Forelimb muscle (tissue), 1 donor: Measurements from ENCODE around the gene ADD3. TPM values are rescaled to one million over a fixed set of nuclear protein-coding genes. Genes with fewer than 3 reads are reported as not detected.
"Not testable (repeated sequence)": the region's sequence is repeated elsewhere in the genome, so short reads cannot be mapped to it uniquely, and the experiment has no call there.

ENCODE experiments used
- DNase-seq: peaks from one replicate; pipeline ENCODE4 v3.0.0-alpha.2; 2013; ENCODE audit warnings: low read depth
- polyA plus RNA-seq: library from polyadenylated mRNA; unstranded; fragments of 120-200 nt; gene quantifications from one replicate; pipeline ENCODE4 v1.2.1, GENCODE V29; 2013; ENCODE audit not compliant: insufficient read length

The ADD3 gene
- polyA plus RNA-seq, 1 donor = 88.6 TPM

DNA sequence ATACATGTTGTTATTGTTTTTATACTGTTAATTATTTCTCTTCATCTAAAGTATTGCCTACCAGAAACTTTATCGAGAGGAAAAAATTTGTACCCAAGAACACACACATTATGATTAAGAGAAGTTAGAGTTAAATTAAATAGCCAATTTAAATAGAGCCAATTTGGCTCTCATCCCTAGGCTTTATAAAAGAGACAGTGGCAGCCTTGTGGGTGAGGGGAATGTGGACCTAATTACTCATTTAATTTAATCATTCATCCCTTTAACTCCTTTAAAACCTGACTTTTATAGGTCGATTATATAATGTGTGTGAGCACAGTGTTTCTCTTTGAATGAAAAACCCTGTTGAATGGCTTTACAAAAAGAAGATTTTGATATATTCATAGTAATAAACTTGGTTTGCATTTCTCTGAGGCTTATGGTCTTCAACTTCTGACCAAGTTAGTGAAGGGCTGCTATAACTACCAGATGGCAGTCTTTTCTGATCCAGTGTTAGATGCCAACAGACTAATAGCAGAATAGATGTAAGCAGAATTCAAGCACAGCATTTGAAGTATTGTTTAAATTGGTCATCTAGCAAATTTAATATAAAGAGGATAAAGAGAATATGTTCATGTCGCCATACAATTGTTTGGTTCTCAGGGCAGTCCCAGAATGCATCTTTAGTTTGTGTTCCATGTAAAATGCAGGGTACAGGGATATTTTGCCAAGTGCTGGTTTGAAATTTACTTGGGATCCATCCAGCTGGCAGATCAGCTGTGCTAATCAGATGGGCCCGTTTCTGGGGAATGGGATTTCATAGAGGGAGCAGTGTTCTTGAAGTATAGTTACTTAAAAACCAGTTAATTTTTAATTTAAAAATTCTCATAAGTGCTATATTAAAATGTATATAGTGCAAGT lies 25.3 kb downstream of the ADD3 start:
- DNase-seq = no peak

DNA sequence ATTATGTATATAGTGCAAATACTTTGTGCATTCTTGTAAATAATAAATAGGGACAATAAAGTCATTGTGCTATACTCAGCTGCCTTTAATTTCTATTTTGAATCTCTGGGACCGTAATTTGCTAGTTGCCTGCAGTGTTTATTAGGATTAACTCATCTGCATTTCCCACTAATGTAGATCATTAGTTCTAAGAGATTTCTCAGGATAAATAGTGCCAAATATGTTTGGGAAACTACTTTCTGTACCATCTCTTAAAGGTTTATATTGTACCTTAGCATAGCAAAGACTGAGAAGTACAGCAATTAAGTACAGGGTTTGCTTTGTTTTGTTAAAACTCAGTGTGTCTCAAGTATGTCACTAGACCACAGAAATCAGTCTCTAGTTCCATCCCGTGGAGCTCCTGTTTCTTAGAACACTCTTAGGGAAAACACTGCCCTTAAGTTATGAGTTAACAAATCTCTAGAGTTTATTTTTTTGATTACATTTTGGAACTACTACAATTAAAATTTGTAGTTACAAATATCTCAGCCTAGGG lies 26.0 kb downstream of the ADD3 start:
- DNase-seq = no peak

DNA sequence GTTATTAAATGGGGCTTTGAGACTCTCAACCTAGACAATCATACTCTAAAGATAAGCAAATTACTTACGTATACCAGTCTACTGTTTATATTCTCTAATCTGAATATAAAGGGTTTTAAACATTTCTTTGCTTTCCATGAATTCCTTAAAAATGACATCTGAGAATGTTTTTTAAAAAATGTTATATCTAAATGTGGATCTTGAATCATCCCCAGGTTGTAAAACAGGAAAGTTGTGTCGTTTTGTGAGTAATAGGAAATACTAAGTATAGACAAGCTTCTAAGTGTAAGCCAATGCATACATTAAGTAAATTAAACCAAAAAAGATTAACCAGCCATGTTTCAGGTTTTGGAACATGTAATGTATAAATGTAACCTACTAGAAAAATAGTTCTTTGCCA lies 26.8 kb downstream of the ADD3 start:
- no peak for DNase-seq

DNA sequence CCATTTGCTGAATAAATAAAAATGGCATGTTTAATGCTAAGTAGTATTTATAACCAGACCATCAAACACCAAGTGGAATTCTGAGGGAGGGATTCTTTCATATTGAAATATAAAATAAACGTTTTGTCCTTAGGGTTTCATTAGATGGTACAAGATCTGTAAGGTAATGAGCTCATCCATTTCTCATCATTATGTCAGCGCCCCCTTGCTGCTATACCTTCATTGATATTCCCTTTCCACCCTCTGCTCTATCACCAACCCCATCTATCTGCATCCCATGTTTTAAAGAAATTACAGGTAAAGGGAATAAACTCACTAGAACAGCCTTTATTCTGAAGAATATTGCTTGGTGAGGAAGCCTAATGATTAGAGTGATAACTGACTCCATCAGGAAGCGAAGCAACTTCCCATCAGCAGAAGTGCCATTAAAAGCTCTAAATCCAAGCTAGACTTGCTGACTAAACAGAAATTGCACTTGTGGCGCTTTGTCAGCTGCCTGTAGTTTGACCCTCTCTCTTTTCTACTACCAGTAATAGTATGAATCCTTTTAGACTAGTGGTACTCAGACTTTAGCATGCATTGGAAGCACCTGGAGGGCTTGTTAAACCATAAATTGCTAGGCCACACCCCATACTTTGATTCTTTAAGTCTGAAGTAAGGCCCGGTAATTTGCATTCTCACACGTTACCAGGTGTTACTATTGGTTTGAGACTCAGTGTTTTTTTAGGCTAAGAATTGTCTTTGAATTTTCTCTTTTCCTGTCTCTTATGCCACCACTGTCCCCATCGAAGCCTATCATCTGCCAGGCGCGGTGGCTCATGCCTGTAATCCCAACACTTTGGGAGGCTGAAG lies 27.5 kb downstream of the ADD3 start:
- DNase-seq = no peak

DNA sequence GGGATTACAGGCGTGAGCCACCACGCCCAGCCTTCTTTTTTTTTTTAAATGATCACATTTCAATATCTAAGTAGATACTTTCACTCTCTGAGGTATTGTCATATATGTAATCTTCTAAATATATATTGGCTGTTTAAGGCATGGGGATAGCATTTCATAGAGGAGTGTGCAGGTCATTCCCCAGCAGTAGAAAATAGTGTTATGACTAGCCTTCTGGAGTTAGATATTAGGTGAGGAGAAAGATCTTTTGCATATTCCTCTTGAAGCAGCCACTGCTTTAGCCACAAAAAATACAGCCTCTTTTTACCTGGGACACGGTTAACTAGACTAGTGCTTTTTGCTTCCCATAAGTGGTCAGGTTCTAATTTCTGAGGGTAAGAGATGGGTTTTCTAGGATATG lies 28.9 kb downstream of the ADD3 start:
- no peak for DNase-seq

DNA sequence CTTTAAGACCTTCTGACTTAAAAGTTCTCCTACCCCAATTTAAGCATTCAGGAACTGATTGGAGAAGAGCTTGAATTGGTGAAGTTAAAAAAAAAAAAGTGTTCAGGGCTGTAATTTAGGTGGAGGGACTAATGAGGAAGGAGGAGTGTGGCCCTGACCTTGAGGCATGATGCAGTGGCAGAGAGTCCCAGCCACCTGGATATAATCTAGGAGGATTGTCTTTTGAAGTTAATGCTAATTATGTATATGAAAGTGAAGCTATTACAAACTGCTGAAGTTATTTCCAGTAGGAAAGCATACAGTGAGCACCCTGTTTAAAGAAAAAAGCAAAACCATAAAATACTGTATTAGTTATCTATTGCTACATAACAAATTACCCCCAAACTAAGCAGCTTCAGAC lies 31.5 kb downstream of the ADD3 start:
- no peak for DNase-seq

DNA sequence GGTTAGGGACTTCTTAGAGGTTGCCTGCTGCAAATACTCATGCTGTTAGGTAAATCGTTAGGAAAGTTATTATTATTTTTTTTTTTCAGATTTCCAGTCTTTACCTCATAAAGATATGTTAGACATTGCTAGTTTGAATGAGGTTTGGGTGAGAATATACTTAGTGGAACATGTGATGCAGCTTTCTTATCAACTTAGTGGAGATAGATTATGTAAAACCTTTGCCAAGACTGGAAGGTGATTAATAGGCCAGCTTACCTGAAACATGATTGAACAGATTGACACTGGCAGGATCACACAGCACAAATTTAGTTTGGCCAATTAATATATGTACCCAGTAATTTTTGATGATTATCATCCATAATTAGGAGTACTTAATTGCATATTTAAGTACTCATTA lies 32.3 kb downstream of the ADD3 start:
- no peak for DNase-seq

DNA sequence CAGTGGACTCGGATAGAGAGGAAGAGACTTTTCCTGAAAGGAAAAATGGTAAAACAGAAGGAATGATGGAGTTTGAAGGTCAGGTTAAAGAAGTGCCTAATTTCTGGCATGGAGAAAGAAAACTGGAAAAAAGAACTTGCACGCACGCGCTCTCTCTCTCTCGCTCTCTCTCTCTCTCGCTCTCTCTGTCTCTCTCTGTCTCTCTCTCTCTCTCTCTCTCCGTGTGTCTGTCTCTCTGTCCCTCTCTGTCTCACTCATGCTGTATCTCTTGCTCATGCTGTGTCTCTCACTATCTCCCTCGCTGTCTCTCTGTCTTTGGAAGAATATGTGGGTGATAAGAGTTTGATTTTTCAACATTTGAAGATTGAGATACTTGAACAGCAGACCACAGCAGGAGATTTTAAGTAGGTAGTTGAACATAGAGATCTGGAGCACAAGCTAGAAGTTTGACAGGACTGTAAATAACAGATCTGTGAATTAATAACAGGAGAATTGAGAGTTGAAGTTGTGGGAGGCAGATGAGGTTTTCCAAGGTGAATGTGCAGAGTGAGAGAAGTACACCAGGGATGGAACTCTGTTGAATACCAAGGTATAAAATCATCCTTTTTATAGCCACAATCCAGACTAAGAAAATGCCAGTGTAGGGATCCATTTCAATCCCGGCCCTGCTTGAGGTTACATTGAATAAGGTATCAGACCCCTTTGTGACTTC lies 33.1 kb downstream of the ADD3 start:
- no peak for DNase-seq

DNA sequence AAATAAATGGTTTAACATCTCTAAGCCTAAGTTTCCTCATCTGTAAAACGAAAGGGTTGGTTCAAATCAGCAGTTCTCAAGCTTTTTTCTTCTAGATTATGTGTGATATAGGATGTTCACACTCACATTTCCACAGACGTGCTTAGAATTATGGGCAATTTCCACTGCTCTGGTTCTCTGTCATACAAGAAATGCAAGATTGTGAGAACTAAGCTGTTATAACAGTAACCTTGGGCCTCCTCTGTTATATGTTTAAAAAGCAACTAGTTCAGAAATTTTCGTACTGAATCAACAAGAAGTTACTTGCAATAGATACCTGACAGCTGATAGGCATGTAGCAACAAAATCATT lies 33.7 kb downstream of the ADD3 start:
- no peak for DNase-seq

DNA sequence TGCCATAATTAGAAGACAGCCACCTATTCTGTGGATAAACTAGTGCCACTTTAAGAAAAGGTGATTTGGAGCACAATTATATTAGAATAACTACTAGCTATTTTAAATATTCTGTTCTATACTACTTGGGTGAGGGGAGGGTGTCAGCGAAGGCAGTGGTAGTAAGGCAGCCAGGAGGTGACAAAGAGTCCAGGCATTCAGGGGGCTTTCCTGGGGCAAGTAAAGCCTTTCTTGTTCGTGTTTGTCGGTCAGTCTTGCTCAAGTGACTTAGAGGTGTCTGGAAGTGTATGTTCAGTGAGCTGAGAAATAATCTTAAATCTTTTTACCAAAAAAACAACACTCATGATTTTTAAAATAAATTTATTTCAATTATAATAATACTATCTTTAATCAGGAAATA lies 34.4 kb downstream of the ADD3 start:
- no peak for DNase-seq

DNA sequence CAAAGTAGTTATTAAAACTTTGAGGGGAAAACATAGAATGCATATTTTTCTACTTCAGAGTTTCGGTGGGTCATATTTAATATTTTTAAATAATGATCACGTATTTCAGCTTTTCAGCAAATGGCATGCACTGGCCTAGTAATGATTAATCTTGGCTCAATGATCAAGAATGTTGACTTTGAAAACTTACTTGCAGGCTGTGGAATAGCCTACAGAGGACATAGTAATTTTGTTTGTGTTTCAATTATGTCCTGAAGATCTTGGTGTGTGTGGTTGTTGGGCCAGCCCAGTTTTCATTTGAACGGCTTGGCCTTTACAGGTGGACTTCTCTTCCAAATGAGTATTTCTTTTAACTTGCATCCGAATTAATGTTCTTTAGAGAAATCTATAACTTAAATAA lies 35.1 kb downstream of the ADD3 start:
- no peak for DNase-seq

DNA sequence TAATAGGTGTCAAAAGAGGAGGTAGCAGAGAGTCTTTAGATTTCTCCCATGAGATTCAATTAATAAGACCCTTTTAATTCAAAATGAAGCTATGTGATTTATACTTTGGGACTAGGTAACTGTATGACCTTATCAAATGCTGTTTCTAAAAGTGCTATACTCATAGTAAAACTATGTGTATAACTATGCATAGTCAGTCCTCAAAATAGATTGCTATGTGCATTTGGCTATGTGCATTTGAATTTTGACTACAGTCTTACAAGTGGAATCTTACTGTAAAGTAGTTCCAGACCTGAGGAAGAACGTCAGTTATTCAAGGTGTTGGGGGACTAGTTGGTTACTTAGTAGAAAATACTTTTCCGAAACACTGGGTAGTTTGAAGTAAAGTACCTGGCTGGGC lies 36.9 kb downstream of the ADD3 start:
- DNase-seq = no peak

DNA sequence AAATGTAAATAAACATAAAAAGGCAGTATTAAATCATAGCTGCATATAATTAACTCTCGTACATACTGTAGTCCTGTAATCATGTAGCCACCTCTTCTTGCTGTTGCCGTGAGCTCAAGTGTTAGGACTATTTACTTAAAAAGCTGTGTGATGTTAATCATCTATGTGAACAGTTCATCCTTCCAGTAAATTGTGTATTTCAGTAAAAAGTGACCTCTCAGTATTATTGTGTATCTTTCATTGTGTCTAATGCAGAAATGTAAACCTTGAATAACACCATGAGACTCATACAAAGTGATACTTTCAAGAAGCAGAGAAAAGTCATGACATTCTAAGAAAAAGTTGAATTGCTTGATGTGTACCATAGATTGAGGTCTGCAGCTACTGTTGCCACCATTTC lies 38.0 kb downstream of the ADD3 start:
- no peak for DNase-seq

DNA sequence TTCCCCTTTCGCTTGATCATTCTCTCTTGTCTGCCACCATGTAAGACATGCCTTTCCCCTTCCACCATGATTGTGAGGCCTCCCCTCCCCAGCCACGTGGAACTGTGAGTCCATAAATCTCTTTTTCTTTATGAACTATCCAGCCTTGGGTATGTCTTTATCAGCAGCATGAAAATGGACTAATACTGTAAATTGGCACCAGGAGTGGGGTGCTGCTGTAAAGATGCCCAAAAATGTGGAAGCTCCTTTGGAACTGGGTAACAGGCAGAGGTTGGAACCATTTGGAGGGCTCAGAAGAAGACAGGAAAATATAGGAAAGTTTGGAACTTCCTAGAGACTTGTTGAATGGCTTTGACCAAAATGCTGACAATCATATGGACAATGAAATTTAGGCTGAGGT lies 40.4 kb downstream of the ADD3 start:
- DNase-seq = not testable (repeated sequence)

DNA sequence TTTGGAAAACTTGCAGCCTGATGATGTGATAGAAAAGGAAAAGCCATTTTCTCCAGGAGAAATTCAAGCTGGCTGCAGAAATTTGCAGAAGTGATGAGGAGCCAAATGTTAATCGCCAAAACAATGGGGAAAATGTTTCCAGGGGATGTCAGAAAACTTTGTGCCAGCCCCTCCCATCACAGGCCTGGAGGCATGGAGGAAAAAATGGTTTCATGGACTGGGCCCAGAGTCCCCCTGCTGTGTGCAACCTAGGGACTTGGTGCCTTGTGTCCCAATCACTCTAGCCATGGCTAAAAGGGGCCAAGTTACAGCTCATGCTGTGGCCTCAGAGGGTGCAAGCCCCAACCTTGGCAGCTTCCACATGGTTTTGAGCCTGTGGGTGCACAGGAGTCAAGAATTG lies 41.0 kb downstream of the ADD3 start:
- DNase-seq = no peak

DNA sequence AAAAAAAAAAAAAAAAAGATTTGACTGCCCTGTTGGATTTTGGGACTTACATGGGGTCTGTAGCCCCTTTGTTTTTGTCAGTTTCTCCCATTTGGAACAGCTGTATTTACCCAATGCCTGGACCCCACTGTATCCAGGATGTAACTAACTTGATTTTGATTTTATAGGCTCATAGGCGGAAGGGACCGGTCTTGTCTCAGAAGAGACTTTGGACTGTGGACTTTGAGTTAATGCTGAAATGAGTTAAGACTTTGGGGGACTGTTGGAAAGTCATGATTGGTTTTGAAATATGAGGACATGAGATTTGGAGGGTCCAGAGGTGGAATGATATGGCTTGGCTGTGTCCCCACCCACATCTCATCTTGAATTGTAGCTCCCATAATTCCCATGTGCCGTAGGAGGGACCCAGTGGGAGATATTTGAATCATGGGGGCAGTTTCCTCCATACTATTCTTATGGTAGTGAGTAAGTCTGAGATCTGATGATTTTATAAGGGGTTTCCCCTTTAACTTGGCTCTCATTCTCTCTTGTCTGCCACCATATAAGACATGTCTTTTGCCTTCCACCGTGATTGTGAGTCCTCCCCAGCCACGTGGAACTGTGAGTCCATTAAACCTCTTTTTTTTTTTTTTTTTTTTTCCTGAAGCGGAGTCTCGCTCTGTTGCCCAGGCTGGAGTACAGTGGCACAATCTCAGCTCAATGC lies 42.3 kb downstream of the ADD3 start:
- DNase-seq = not testable (repeated sequence)

DNA sequence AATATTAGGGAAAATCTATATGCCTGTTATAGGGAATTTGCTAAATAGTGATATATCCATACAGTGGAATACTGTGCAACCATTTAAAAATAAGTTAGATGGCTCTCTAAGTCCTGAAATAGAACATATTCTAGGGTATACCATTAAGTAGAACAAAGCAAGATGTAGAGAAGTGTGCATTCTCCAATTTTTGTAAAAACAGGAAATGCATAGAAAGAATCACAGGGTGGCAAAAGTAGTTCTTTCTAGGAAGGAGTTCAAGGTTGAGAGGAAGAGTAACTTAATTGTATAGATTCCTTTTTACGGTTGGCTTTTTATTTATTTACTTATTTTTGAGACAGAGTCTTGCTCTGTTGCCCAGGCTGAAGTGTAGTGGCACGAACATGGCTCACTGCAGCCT lies 43.7 kb downstream of the ADD3 start:
- DNase-seq = no peak

DNA sequence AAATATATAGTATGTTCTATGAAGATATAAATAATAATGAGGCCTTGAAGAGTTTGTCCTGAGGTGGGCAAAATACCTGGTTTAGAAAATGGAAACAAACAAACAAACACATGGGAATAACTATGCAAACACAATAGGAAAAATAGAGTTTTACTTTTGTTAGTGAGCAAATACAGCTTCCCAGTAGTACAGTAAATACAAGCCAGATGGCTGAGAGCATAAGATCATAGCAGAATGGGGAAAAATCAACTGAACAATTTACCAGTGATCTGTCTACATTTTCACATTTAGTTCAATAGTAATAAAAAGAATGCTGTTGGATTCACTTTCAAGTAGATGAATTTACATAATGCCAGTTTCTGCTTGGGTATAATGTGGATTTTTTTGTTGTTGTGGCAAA lies 45.1 kb downstream of the ADD3 start:
- no peak for DNase-seq

DNA sequence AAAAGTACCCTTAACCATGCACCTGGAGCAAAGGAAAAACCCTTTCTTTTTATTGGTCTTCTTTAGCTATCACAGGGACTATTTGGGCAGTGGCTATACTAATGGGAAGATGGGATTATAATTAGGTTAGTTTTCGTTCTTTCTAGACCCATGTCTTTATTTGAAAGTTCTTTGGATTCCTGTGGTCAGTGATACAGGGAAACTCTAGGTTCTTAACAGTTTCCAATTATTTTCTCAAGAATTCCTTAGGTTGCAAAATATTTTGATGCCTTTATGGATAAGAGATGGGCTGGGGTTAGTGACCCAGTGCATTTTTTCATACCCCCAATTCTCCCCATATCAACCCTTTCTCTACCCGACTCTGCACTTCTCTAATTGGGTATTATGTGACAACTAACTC lies 49.0 kb downstream of the ADD3 start:
- no peak for DNase-seq

DNA sequence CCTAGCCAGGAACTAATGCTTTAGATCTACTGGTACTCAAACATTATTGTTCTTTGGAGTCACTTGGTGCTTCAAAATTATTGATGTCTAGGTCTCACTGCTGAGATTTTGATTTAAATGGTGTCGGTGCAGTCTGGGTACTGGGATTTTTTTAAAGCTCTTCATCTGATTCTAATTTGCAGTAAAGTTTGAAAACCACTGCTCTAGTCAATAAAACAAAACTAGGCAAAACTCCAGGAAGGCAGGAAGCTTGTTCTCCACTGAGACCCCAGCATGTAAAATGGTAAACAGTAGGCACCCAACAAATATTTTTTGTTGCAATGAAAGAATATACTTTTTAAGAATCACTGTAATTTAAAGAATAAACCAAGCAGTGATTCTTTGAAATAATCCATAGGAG lies 49.7 kb downstream of the ADD3 start:
- DNase-seq = no peak

DNA sequence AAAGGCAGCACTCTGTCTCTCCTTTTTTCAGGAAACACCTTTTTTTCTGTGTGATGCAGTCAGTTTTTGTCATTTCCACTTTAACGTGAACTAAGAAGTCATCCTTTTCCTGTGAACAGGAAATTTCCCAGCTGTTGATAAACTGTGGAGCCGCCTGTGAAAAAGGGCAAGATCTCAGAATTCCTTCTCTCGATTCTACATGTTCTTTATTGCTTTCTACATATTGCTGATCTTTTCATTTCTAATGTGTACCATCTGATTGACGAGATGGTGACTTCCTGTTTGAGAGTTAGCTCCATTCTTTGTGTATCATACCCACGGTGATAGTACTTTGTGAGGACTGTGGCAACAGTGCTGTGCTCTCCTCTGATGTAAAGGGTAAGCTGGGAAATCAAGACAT lies 50.4 kb downstream of the ADD3 start:
- no peak for DNase-seq

DNA sequence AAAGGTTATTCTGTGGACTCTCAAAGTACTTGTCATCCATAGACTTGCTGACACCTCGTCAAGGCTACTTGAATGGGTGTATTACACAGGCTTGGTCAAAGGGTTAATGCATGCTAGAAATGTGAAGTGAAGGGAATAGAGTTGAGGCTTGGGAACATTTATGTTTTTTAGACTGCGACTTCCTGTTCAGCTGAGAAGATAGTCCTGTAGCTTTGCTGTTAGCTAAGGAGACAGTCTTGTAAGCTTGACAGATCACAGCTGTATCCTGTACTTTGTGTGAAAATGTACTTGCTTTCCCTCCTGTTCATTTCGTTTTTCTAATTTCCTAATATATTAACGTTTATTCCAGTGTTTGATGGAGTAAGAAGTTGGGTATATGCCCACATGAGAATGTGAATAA lies 52.1 kb downstream of the ADD3 start:
- no peak for DNase-seq
